Fibroblast of mammary gland (primary cell): Measurements from ENCODE around the gene NTRK1.

ENCODE experiments used
- DNase-seq: peaks from one replicate; pipeline ENCODE4 v3.0.0-alpha.2; 2010; ENCODE audit warnings: low read depth
- H3K4me3 ChIP-seq: 2 replicates; pipeline ENCODE4 v1.5.1; 2011; ENCODE audit warnings: low read depth, mild to moderate bottlenecking, low read length, moderate library complexity; ENCODE audit not compliant: control insufficient read depth
- CTCF ChIP-seq: conservative IDR thresholded peaks from 2 replicates; pipeline ENCODE4 v1.5.1; 2011; ENCODE audit warnings: low read depth, low read length, inconsistent platforms; ENCODE audit not compliant: control insufficient read depth, insufficient read depth

NTRK1 gene

GRCh38 chr1:156887317-156887716, 26.7 kb downstream of the NTRK1 start:
- no peak overlapping the region for H3K4me3 ChIP-seq
- TF ChIP-seq CTCF: no peak
- DNase-seq: no peak

GRCh38 chr1:156887734-156888133, 27.1 kb downstream of the NTRK1 start:
- DNase-seq: no peak
- H3K4me3 ChIP-seq: no peak overlapping the region
- no peak for TF ChIP-seq CTCF

- TF ChIP-seq CTCF: peak; percentile 93
- no peak overlapping the region for H3K4me3 ChIP-seq
- peak; percentile 82 for DNase-seq
Observed at GRCh38 chr1:156889802-156890580, 29.3 kb downstream of the NTRK1 start.

GRCh38 chr1:156892190-156893047, 31.8 kb downstream of the NTRK1 start:
- H3K4me3 ChIP-seq: peak overlapping the region; percentile 17
- peak; percentile 72 for TF ChIP-seq CTCF
- DNase-seq: peak; percentile 83

GRCh38 chr1:156893048-156893953, 32.6 kb downstream of the NTRK1 start, which contains the start of gene PEAR1:
Gene PEAR1, plus strand, starts transcription at chr1:156893718. Its CDS starts 10,209 bp downstream, at chr1:156903927.
- H3K4me3 ChIP-seq: peak within 1 kb of the TSS; percentile 51
- TF ChIP-seq CTCF: no peak
- no peak for DNase-seq

GRCh38 chr1:156894001-156894400, 33.3 kb downstream of the NTRK1 start:
- peak overlapping the region; percentile 51 for H3K4me3 ChIP-seq
- no peak for TF ChIP-seq CTCF
- no peak for DNase-seq
